GM21825 (cell line): ENCODE results near the gene ANKFY1.

Experiments
- ATAC-seq: cut with Tn5 transposase; IDR thresholded peaks from one replicate; pipeline ENCODE4 v1.9.1; 2021; ENCODE audit warnings: mild to moderate bottlenecking, moderate library complexity; ENCODE audit not compliant: unreplicated experiment

Gene ANKFY1

GRCh38 chr17:4135489-4135888 is 128.3 kb downstream of the ANKFY1 start:
- no peak for ATAC-seq

GRCh38 chr17:4134721-4135120 is 129.1 kb downstream of the ANKFY1 start:
- no peak for ATAC-seq

- no peak for ATAC-seq
Measured at GRCh38 chr17:4130715-4131114, 133.1 kb downstream of the ANKFY1 start.

DNA sequence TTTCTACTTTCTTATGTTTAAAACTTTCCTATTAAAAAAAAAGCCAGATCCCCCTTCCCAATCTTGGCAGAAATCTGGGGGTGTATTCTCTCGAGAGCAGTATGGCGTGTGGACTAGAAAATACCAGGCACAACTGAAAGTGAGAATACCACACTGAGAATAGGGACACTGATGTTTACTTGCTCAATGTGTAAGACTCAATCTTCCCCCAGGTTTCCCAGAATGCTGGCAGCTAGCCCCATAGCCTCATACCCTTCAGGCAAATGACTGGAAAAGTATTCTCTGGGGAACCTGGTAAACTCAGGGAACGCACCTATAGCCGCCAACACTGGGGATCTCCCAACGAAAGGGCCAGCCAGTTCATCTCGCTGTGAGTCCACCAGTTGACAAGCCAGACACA is 136.2 kb downstream of the ANKFY1 start:
- no peak for ATAC-seq

DNA sequence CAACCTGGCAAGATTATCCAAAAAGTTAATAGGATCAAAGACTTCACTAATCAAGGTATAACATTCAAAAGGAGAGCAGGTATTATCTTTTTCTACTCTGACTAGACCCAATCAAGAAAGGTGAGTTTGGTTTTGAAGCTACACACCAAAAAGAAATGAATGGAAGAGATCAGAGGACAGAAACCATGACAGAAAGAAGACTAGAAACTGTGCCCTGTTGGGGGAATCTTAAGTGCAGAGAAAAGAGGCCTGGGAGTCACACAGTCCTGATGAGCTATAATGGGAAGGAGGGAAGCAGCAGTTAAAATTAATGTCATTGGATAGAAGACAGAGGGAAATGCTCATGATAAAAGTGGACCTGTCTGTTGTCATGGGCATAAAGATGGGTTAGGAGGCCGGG is 138.2 kb downstream of the ANKFY1 start:
- no peak for ATAC-seq

DNA sequence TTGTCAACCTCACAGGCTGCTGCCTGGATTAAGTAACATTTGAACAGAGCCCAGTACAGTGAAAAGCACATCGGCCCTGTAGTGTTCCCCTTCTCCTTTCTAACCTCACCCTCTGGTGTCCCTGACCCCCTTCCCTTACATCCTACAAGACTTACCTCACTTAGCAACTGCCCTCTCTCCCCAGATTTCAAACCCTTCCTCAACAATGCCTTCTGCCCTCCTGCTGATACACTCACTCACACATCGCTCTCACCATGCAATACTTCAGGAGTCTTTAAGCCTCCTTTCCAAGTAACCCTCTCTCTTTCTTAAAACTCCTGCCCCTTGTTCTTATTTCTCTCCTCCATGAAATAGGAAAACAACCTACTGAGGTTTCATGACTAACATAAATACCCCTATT is 138.8 kb downstream of the ANKFY1 start:
- ATAC-seq, result no peak

GRCh38 chr17:4120332-4120731 is 143.4 kb downstream of the ANKFY1 start:
- ATAC-seq, result no peak

GRCh38 chr17:4119299-4119698 is 144.5 kb downstream of the ANKFY1 start:
- ATAC-seq, result no peak

DNA sequence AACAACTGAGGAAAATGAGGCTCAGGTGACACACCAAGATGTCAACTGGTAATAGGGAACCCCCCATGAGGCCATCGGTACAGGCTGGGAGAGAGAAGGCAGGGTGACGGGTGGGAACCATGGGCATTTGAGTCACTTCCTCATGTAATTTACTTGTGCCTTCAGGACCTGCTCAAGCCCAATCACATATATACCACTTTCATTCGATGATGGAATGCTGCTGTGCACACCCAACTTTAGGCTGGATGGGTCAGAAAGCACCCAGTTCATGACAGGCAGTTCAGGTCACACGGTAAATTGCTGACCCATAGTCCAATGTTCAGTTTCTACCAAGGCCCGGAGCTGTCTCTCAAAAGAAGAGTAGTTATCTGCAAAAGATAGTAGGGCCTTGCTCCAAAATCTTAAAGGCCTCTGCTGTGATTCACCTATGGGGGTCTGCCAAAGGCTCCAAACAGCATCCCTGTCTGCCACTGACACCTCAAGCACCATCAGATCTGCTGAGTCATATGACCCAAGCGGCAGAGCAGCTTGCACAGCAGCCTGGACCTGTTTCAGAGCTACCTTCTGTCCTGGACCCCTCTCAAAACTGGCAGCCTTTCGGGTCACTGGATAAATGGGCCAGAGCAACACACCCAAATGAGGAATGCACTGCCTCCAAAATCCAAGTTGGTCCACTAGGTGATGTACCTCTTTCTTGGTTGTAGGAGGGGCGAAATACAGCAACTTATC is 145.6 kb downstream of the ANKFY1 start:
- ATAC-seq, result no peak

DNA sequence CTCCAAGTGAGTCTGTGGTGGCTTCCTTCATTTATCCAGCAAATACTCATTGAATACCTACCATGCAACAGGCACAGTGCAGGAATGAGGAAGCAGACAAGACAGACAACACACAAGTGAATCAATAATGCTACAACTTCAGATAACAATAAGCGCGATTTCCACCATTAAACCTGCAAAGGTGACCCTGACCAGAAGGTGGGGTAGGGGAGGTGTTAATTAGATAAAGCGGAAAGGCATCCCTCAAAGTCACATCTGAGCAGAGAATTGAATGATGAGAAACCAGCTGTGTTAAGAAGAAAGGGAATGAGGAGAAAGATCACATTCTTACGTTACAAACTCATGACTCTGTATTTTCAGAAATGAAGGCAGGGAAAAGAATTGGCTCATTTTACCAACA is 147.3 kb downstream of the ANKFY1 start:
- no peak for ATAC-seq
